ENCODE results near the gene PSMD8. TPM values are rescaled to one million over a fixed set of nuclear protein-coding genes. Genes with fewer than 3 reads are reported as not detected.

PSMD8 gene
- total and polyA plus RNA-seq, 9 donors: 59.1 to 129 (median 85.3) TPM

GRCh38 chr19:38340927-38341326 is 33.4 kb upstream of the PSMD8 start:
- 76 to 89% (median 82%) methylated on average over 2 of the region's 2 CpGs for WGBS, 3 donors

GRCh38 chr19:38346837-38347236 is 27.5 kb upstream of the PSMD8 start:
- TF ChIP-seq POLR2A (IDR thresholded peaks at IDR 0.05) (no peak), EP300 (IDR thresholded peaks at IDR 0.05) (no peak)
- TF ChIP-seq, protein P1, sequence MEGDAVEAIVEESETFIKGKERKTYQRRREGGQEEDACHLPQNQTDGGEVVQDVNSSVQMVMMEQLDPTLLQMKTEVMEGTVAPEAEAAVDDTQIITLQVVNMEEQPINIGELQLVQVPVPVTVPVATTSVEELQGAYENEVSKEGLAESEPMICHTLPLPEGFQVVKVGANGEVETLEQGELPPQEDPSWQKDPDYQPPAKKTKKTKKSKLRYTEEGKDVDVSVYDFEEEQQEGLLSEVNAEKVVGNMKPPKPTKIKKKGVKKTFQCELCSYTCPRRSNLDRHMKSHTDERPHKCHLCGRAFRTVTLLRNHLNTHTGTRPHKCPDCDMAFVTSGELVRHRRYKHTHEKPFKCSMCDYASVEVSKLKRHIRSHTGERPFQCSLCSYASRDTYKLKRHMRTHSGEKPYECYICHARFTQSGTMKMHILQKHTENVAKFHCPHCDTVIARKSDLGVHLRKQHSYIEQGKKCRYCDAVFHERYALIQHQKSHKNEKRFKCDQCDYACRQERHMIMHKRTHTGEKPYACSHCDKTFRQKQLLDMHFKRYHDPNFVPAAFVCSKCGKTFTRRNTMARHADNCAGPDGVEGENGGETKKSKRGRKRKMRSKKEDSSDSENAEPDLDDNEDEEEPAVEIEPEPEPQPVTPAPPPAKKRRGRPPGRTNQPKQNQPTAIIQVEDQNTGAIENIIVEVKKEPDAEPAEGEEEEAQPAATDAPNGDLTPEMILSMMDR (IDR thresholded peaks at IDR 0.05): no peak
- Histone ChIP-seq H3K27ac (no peak overlapping the region), H3K27me3 (no peaks in the 10 kb centered on the region), H3K36me3 (no peaks in the 10 kb centered on the region), H3K4me1 (ENCODE audit: insufficient read depth) (no peaks in the 10 kb centered on the region), H3K9me3 (no peaks in the 10 kb centered on the region), H3K4me3 (no peak overlapping the region)
- 71 to 81% (median 75%) methylated on average over 4 of the region's 4 CpGs for WGBS, 3 donors
- intact Hi-C loops (cut with DNase I): no loop called here
- DNase-seq: no peak

More at GRCh38 chr19:38340927-38341326, 33.4 kb upstream of the PSMD8 start:
- H3K4me3 ChIP-seq: no peak overlapping the region
- H3K4me1 ChIP-seq (ENCODE audit: insufficient read depth): peaks cover 1% of the 10 kb centered on the region
- intact Hi-C loops (cut with DNase I): no loop called here
- H3K27me3 ChIP-seq: no peaks in the 10 kb centered on the region
- no peak for TF ChIP-seq EP300 (IDR thresholded peaks at IDR 0.05)
- TF ChIP-seq POLR2A (IDR thresholded peaks at IDR 0.05): no peak
- TF ChIP-seq, protein P1 (IDR thresholded peaks at IDR 0.05): no peak
- no peak for DNase-seq
- H3K9me3 ChIP-seq: no peaks in the 10 kb centered on the region
- H3K36me3 ChIP-seq: no peaks in the 10 kb centered on the region
- no peak overlapping the region for H3K27ac ChIP-seq

DNA sequence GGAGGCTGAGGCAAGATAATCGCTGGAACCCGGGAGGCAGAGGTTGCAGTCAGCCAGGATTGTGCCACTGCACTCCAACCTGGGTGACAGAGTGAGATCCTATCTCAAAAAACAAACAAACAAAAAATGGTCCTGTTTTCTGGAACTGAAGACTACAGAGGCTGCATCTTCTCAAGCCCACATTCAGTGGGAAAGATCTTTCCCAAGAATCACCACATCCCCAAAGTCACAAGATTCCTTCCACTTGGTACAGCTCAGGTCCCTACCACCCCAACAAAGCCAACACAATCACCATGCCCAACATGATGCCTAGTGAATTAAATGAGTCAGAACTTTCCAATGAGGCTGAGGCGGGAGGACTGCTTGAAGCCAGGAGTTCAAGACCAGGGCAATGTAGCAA is 23.5 kb upstream of the PSMD8 start:
- H3K27me3 ChIP-seq: no peaks in the 10 kb centered on the region
- H3K27ac ChIP-seq: no peak overlapping the region
- H3K36me3 ChIP-seq: no peaks in the 10 kb centered on the region
- no peaks in the 10 kb centered on the region for H3K4me1 ChIP-seq (ENCODE audit: insufficient read depth)
- TF ChIP-seq, protein P1 (IDR thresholded peaks at IDR 0.05): no peak
- TF ChIP-seq EP300 (IDR thresholded peaks at IDR 0.05) (no peak), POLR2A (IDR thresholded peaks at IDR 0.05) (no peak)
- DNase-seq: no peak
- WGBS, 3 donors: 71 to 75% (median 71%) methylated on average over 3 of the region's 3 CpGs
- intact Hi-C loops (cut with DNase I): no loop called here
- no peak overlapping the region for H3K4me3 ChIP-seq
- no peaks in the 10 kb centered on the region for H3K9me3 ChIP-seq

DNA sequence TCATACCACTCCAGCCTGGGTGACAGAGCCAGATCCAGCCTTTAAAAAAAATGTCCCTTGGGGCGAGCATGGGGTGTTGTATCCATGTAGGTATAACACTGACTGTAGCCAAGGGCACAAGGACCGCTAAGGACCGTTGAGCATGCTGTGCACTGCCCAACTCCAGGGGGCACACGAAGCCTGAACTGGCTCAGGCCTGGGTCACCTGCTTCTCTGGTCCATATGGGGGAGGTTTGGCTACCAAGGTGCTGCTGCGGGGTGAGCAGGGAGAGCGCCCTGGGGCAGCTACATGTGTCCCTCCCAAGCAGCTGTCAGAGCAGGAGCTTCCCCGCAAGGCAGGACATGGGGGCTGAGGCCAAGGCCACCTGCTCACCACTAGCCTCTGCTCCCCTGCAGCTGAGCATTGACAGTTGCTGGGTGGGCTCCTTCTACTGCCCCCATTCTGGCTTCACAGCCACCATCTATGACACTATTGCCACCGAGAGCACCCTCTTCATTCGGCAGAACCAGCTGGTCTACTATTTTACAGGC is 22.4 kb upstream of the PSMD8 start:
- no peak for DNase-seq
- H3K27ac ChIP-seq: no peak overlapping the region
- TF ChIP-seq EP300 (IDR thresholded peaks at IDR 0.05): no peak
- TF ChIP-seq, protein P1 (IDR thresholded peaks at IDR 0.05): no peak
- TF ChIP-seq POLR2A (IDR thresholded peaks at IDR 0.05): no peak
- WGBS, 3 donors: 56 to 68% (median 56%) methylated on average over 9 of the region's 9 CpGs
- no peaks in the 10 kb centered on the region for H3K4me1 ChIP-seq (ENCODE audit: insufficient read depth)
- no peak overlapping the region for H3K4me3 ChIP-seq
- H3K36me3 ChIP-seq: no peaks in the 10 kb centered on the region
- H3K9me3 ChIP-seq: no peaks in the 10 kb centered on the region
- intact Hi-C loops (cut with DNase I): no loop called here
- no peaks in the 10 kb centered on the region for H3K27me3 ChIP-seq
